Osteoblast (primary cell): ENCODE results near the gene PARD3B. TPM values are rescaled to one million over a fixed set of nuclear protein-coding genes. Genes with fewer than 3 reads are reported as not detected.

Experiments
- DNase-seq: peaks from one replicate; pipeline ENCODE4 v3.0.0; 2011; ENCODE audit warnings: low spot score, mixed read lengths; ENCODE audit not compliant: insufficient read length; ENCODE audit errors: missing footprints
- H2AFZ ChIP-seq: 2 replicates; pipeline ENCODE4 v1.6.0; 2011; ENCODE audit warnings: mild to moderate bottlenecking, low read length
- H3K27ac ChIP-seq: 2 replicates; pipeline ENCODE4 v1.5.1; 2011; ENCODE audit warnings: mild to moderate bottlenecking, low read depth, low read length, moderate library complexity
- H3K27me3 ChIP-seq: 2 replicates; pipeline ENCODE4 v1.6.0; 2012; ENCODE audit warnings: mild to moderate bottlenecking, control low read depth, inconsistent platforms, low read length, moderate library complexity; ENCODE audit not compliant: insufficient read depth
- H3K36me3 ChIP-seq: 2 replicates; pipeline ENCODE4 v1.5.1; 2011; ENCODE audit warnings: mild to moderate bottlenecking, low read length, control low read depth, moderate library complexity; ENCODE audit not compliant: insufficient read depth
- H3K4me1 ChIP-seq: 2 replicates; pipeline ENCODE4 v1.5.1; 2011; ENCODE audit warnings: mild to moderate bottlenecking, low read length, control low read depth, moderate library complexity; ENCODE audit not compliant: insufficient read depth
- H3K4me2 ChIP-seq: 2 replicates; pipeline ENCODE4 v1.6.0; 2011; ENCODE audit warnings: mild to moderate bottlenecking, low read length; ENCODE audit not compliant: insufficient read depth
- H3K4me3 ChIP-seq: fragments of 200-600 bp; sonication (generic); 3 replicates; pipeline ENCODE4 v1.5.1; 2012; ENCODE audit warnings: mild to moderate bottlenecking, low read length, inconsistent platforms; ENCODE audit not compliant: insufficient read depth
- H3K79me2 ChIP-seq: 2 replicates; pipeline ENCODE4 v1.6.0; 2012; ENCODE audit warnings: mild to moderate bottlenecking, low read length, control low read depth, inconsistent platforms; ENCODE audit not compliant: insufficient read depth
- H3K9me3 ChIP-seq: 2 replicates; pipeline ENCODE4 v1.5.1; 2011; ENCODE audit warnings: low read depth, low read length, control low read depth
- H4K20me1 ChIP-seq: 2 replicates; pipeline ENCODE4 v1.6.0; 2012; ENCODE audit warnings: mild to moderate bottlenecking, low read length, control low read depth; ENCODE audit not compliant: insufficient read depth
- CTCF ChIP-seq: IDR thresholded peaks from 2 replicates; pipeline ENCODE4 v1.5.1; 2011; ENCODE audit warnings: mild to moderate bottlenecking, low read depth, low read length, moderate library complexity; ENCODE audit errors: extremely low read depth
- total RNA-seq: library from RNA; depleted of rRNA; stranded (reverse); fragments of >200 nt; gene quantifications from 2 replicates; pipeline ENCODE4 v1.2.3, GENCODE V29; 2012

The PARD3B gene
- total RNA-seq, 1 donor, result 22.4 TPM

GRCh38 chr2:205462681-205463345 lies 917.5 kb downstream of the PARD3B start:
- Histone ChIP-seq H3K4me2 (no peak overlapping the region), H3K4me1 (peaks cover 3% of the 10 kb centered on the region), H3K27me3 (no peaks in the 10 kb centered on the region), H3K27ac (no peak overlapping the region), H4K20me1 (no peaks in the 10 kb centered on the region), H3K9me3 (no peaks in the 10 kb centered on the region), H3K79me2 (no peaks in the 10 kb centered on the region), H3K4me3 (no peak overlapping the region), H2AFZ (no peak overlapping the region), H3K36me3 (no peaks in the 10 kb centered on the region)
- no peak for TF ChIP-seq CTCF
- DNase-seq, result no peak

DNA sequence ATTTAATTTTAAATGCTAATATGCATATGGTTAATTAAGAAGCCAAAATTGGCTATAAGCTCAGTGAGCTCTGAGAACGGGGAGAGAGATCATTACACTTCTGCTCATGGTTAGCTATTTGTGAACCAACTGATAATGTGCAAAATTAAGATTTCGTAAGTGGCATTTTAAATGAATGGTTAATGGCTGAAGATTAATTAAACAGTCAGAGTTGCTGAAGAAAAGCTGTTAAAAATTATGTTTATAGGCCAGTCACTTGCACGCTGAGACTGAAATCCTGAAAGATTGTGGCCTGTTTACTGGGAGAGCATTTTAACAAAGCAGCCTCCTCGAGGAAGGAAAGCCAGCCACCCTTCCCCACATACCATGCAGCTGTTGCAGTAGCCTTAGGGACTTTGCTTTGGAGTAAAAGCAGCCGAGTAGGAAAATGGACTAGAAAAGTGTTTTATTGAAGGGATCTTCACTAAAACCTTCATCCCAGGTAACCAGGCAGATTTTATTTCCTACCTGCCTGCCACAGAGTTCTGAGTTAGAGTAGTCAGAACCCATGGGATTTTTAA lies 918.3 kb downstream of the PARD3B start:
- no peak for TF ChIP-seq CTCF
- H3K27me3 ChIP-seq, result no peaks in the 10 kb centered on the region
- H3K79me2 ChIP-seq, result no peaks in the 10 kb centered on the region
- H4K20me1 ChIP-seq, result no peaks in the 10 kb centered on the region
- H3K27ac ChIP-seq, result no peak overlapping the region
- DNase-seq, result no peak
- H3K36me3 ChIP-seq, result no peaks in the 10 kb centered on the region
- no peaks in the 10 kb centered on the region for H3K9me3 ChIP-seq
- no peak overlapping the region for H3K4me3 ChIP-seq
- H3K4me2 ChIP-seq, result no peak overlapping the region
- peaks cover 3% of the 10 kb centered on the region for H3K4me1 ChIP-seq
- H2AFZ ChIP-seq, result no peak overlapping the region

GRCh38 chr2:205464681-205465080 lies 919.4 kb downstream of the PARD3B start:
- no peaks in the 10 kb centered on the region for H4K20me1 ChIP-seq
- no peaks in the 10 kb centered on the region for H3K36me3 ChIP-seq
- H3K27me3 ChIP-seq, result no peaks in the 10 kb centered on the region
- peaks cover 3% of the 10 kb centered on the region for H3K4me1 ChIP-seq
- TF ChIP-seq CTCF, result no peak
- no peaks in the 10 kb centered on the region for H3K79me2 ChIP-seq
- no peak overlapping the region for H3K4me2 ChIP-seq
- no peak overlapping the region for H2AFZ ChIP-seq
- H3K27ac ChIP-seq, result no peak overlapping the region
- H3K9me3 ChIP-seq, result no peaks in the 10 kb centered on the region
- H3K4me3 ChIP-seq, result no peak overlapping the region
- no peak for DNase-seq

GRCh38 chr2:205465791-205466190 lies 920.5 kb downstream of the PARD3B start:
- no peak overlapping the region for H2AFZ ChIP-seq
- TF ChIP-seq CTCF, result no peak
- no peak overlapping the region for H3K4me2 ChIP-seq
- DNase-seq, result no peak
- H3K27me3 ChIP-seq, result no peaks in the 10 kb centered on the region
- no peaks in the 10 kb centered on the region for H3K79me2 ChIP-seq
- no peak overlapping the region for H3K27ac ChIP-seq
- no peak overlapping the region for H3K4me3 ChIP-seq
- no peaks in the 10 kb centered on the region for H3K9me3 ChIP-seq
- no peaks in the 10 kb centered on the region for H3K36me3 ChIP-seq
- peaks cover 3% of the 10 kb centered on the region for H3K4me1 ChIP-seq
- H4K20me1 ChIP-seq, result no peaks in the 10 kb centered on the region
